Loucy (cell line): Measurements from ENCODE around the gene TGFB1I1.

Experiments used
- H2AFZ ChIP-seq: fragments of 200-600 bp; sonication (generic); 2 replicates; pipeline ENCODE4 v1.6.0; 2016; ENCODE audit warnings: antibody characterized with exemption, mild to moderate bottlenecking, low read length, moderate library complexity
- H3F3A ChIP-seq: fragments of 200-600 bp; 2 replicates; pipeline ENCODE4 v1.6.0; 2016; ENCODE audit warnings: antibody characterized with exemption, low read depth, mild to moderate bottlenecking
- H3K27me3 ChIP-seq: fragments of 200-600 bp; sonication (generic); 2 replicates; pipeline ENCODE4 v1.6.1; 2014; ENCODE audit warnings: low read length, mild to moderate bottlenecking; ENCODE audit not compliant: insufficient read depth, poor library complexity, severe bottlenecking
- H3K36me3 ChIP-seq: fragments of 200-600 bp; sonication (generic); 2 replicates; pipeline ENCODE4 v1.6.1; 2016; ENCODE audit warnings: low read length; ENCODE audit not compliant: insufficient read depth
- H3K4me1 ChIP-seq: fragments of 200-600 bp; sonication (generic); 2 replicates; pipeline ENCODE4 v1.5.1; 2014; ENCODE audit warnings: low read length, mild to moderate bottlenecking; ENCODE audit not compliant: insufficient read depth, poor library complexity, severe bottlenecking
- H3K4me2 ChIP-seq: fragments of 200-600 bp; sonication (generic); 2 replicates; pipeline ENCODE4 v1.6.0; 2014; ENCODE audit warnings: antibody characterized with exemption, low read length, low read depth, mild to moderate bottlenecking; ENCODE audit not compliant: poor library complexity, severe bottlenecking
- H3K4me3 ChIP-seq: fragments of 200-600 bp; sonication (generic); 2 replicates; pipeline ENCODE4 v1.5.1; 2014; ENCODE audit warnings: low read length, mild to moderate bottlenecking, mixed read lengths; ENCODE audit not compliant: poor library complexity, severe bottlenecking
- H3K79me2 ChIP-seq: fragments of 200-600 bp; sonication (generic); 2 replicates; pipeline ENCODE4 v1.6.1; 2014; ENCODE audit warnings: low read length; ENCODE audit not compliant: insufficient read depth
- H3K9ac ChIP-seq: fragments of 200-600 bp; sonication (generic); 2 replicates; pipeline ENCODE4 v1.6.0; 2014; ENCODE audit warnings: mild to moderate bottlenecking, low read depth, low read length, moderate library complexity; ENCODE audit not compliant: poor library complexity, severe bottlenecking
- H3K9me2 ChIP-seq: fragments of 200-600 bp; sonication (generic); replicated peaks from 2 replicates; pipeline ENCODE4 v1.6.1; 2016; ENCODE audit warnings: low read depth, low read length, mixed read lengths
- H3K9me3 ChIP-seq: fragments of 200-600 bp; sonication (generic); 2 replicates; pipeline ENCODE4 v1.6.1; 2014; ENCODE audit warnings: mild to moderate bottlenecking, antibody characterized with exemption, low read length, low read depth; ENCODE audit not compliant: insufficient read depth
- H4K20me1 ChIP-seq: fragments of 200-600 bp; sonication (generic); 2 replicates; pipeline ENCODE4 v1.6.0; 2014; ENCODE audit warnings: antibody characterized with exemption, low read length, mild to moderate bottlenecking; ENCODE audit not compliant: insufficient read depth, poor library complexity, severe bottlenecking
- CTCF ChIP-seq: fragments of 200-600 bp; sonication (generic); conservative IDR thresholded peaks from 2 replicates; pipeline ENCODE4 v1.5.1; 2014; ENCODE audit warnings: mild to moderate bottlenecking, antibody characterized with exemption, low read length
- EZH2phosphoT487 ChIP-seq: fragments of 200-600 bp; IDR thresholded peaks from 2 replicates; pipeline ENCODE4 v1.6.1; 2018; ENCODE audit warnings: antibody characterized with exemption, mild to moderate bottlenecking, moderate library complexity, borderline replicate concordance

TGFB1I1 gene

GRCh38 chr16:31427441-31428278 is 44.3 kb upstream of the TGFB1I1 start:
- Histone ChIP-seq H3K9me3 (no peaks in the 10 kb centered on the region), H3K9ac (no peak overlapping the region), H3F3A (no peaks in the 10 kb centered on the region), H3K9me2 (no peaks in the 10 kb centered on the region), H3K4me1 (peaks cover 19% of the 10 kb centered on the region), H3K36me3 (no peaks in the 10 kb centered on the region), H4K20me1 (no peaks in the 10 kb centered on the region), H3K27me3 (no peaks in the 10 kb centered on the region), H3K79me2 (no peaks in the 10 kb centered on the region), H2AFZ (no peak overlapping the region), H3K4me2 (no peak overlapping the region), H3K4me3 (no peak overlapping the region)
- no peak for TF ChIP-seq CTCF
- TF ChIP-seq EZH2phosphoT487 = no peak

- no peak within 1 kb of the TSS for H3K9ac ChIP-seq
- H3K9me2 ChIP-seq = no peaks in the 10 kb centered on the region
- no peak within 1 kb of the TSS for H2AFZ ChIP-seq
- H3K79me2 ChIP-seq = no peaks in the 10 kb centered on the region
- no peaks in the 10 kb centered on the region for H3F3A ChIP-seq
- no peak within 1 kb of the TSS for H3K4me3 ChIP-seq
- H4K20me1 ChIP-seq = no peaks in the 10 kb centered on the region
- no peak within 1 kb of the TSS for H3K4me2 ChIP-seq
- no peaks in the 10 kb centered on the region for H3K9me3 ChIP-seq
- no peaks in the 10 kb centered on the region for H3K36me3 ChIP-seq
- no peaks in the 10 kb centered on the region for H3K27me3 ChIP-seq
- TF ChIP-seq EZH2phosphoT487 = no peak
- H3K4me1 ChIP-seq = peaks cover 13% of the 10 kb centered on the region
Observed at GRCh38 chr16:31428279-31428597, 43.7 kb upstream of the TGFB1I1 start, which contains the start of gene COX6A2. Gene COX6A2 (minus strand): TSS chr16:31428360. CDS start chr16:31428325, 35 bp downstream.

GRCh38 chr16:31428638-31429247 is 43.2 kb upstream of the TGFB1I1 start:
- Histone ChIP-seq H3K9me2 (no peaks in the 10 kb centered on the region), H4K20me1 (no peaks in the 10 kb centered on the region), H3F3A (no peaks in the 10 kb centered on the region), H3K4me1 (peaks cover 12% of the 10 kb centered on the region), H2AFZ (no peak overlapping the region), H3K27me3 (no peaks in the 10 kb centered on the region), H3K79me2 (no peaks in the 10 kb centered on the region), H3K36me3 (no peaks in the 10 kb centered on the region), H3K4me2 (no peak overlapping the region), H3K4me3 (no peak overlapping the region), H3K9ac (no peak overlapping the region), H3K9me3 (no peaks in the 10 kb centered on the region)
- TF ChIP-seq EZH2phosphoT487 (no peak), CTCF (no peak)
